GM21737 (cell line): ENCODE measurements around the gene KRT78.

Experiments used
- ATAC-seq: cut with Tn5 transposase; IDR thresholded peaks from one replicate; pipeline ENCODE4 v1.9.1; 2021; ENCODE audit warnings: mild to moderate bottlenecking, moderate library complexity; ENCODE audit not compliant: unreplicated experiment

The KRT78 gene

DNA sequence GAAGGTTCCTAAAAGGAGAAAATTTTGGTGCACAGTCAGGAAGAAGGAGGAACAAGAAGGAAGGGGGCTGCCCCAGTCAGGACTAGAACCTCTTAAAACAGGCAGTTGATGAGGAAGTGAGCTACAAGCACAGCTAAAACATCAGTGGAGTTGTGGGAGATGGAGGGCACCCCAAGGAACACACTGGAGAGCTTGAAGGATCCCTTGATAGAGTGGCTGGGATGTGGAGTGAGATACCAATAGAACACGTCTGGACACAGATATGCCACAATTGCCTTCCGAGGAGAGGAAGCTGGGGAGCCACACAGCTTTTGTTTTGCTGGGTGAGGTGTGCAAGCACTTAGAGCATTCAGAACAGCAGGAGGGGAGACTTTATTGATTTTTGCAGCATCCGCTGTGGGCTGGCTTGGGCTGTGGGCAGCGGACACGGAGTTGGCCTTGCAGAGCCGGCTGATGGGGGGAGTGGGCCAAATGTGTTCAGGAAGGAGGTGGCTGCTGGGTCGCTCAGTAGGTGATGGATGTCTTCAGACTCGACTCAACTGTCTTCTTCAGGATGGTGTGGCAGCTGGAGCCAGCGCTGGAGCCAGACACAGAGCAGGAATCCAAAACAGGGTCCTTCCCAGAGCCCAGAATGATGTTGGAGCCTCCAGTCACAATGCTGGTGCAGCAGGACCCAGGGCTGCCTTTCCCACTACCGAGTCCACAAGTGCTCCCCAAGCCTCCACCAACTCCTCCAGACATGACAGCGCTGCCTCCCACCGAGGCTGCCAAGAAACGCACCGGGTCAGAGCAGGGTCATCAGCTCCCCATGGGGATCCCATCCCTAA, 10.0 kb downstream of the KRT78 start:
- no peak for ATAC-seq

- ATAC-seq = no peak
These were observed 10.8 kb downstream of the KRT78 start for GRCh38 chr12:52837781-52838608.

DNA sequence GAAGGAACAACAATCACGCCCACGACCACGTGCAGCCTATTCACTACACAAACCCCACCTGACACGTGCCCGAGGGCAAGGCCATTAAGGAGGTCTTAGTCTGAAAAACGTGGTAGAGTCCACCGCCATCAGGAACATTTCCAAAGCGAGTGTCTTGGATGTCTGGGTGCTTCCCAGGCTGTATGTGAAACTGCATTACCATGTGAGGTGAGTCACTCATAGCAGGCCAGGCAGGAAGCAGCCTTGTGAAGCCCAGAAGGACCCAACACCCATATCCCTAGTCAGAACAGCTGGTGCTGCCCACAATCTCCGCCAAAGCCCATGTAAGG, 11.4 kb downstream of the KRT78 start:
- no peak for ATAC-seq

- ATAC-seq = no peak
These were observed 12.0 kb downstream of the KRT78 start for GRCh38 chr12:52836491-52837412.

- ATAC-seq = no peak
These were observed 12.7 kb downstream of the KRT78 start for GRCh38 chr12:52836042-52836466.

- no peak for ATAC-seq
These were observed 13.3 kb downstream of the KRT78 start for GRCh38 chr12:52835271-52836041.

DNA sequence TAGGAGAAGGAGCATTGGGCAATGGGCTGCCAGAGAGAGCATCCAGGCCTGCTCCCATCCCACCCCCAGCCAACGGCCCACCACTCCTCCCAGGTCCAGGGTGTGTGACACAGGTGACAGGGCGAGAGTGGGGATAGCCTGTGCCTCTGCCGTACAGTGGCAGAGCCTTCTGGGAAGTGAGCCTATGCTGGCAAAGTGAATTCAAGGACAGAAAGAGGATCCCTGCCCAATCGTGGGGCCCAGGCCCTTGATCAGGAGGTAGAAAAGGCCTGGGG, 14.1 kb downstream of the KRT78 start:
- ATAC-seq = no peak

DNA sequence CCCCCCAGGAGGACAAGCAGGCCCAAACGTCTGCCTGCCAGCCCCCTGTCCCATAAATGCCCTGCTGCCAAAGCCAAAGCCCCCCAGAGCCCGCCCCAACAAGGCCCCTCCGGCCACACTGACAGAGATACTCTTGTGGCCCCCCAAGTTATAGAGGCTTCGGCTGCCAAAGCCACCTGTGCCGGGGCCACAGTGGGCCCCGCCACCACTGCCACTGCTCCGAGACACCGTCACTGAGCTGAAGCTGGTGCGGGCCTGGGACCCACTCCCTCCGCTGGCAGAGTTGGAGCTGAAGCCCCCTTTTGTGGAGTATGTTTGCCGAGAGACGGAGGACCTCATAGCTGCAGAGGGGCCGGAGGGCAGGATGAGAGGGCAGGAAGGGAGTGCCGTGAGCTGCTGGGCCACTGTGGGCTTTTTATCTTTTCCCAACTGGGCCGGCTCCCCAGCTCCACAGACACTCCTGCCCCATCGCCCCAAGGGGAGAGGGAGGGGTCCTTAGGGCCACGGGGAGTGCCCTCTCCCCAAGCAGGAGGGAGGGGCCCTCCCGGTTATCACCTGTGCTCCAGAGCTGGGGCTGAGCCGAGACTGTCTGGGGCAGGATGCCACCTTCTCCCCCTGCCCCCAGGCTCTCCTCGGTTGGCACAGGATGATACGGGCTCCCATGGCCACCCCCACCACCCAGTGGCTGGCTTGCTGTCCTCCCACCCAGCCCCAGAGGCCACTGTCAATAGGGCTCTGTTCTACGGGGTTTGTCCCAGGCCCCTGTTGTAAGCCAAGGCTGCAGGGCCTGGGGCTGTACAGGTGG, 14.7 kb downstream of the KRT78 start, which contains the start of gene KRT79:
Gene KRT79 (minus strand): TSS at position 390 of the 805 bp plus-strand sequence. CDS start 51 bp downstream, at position 339.
- ATAC-seq = no peak

DNA sequence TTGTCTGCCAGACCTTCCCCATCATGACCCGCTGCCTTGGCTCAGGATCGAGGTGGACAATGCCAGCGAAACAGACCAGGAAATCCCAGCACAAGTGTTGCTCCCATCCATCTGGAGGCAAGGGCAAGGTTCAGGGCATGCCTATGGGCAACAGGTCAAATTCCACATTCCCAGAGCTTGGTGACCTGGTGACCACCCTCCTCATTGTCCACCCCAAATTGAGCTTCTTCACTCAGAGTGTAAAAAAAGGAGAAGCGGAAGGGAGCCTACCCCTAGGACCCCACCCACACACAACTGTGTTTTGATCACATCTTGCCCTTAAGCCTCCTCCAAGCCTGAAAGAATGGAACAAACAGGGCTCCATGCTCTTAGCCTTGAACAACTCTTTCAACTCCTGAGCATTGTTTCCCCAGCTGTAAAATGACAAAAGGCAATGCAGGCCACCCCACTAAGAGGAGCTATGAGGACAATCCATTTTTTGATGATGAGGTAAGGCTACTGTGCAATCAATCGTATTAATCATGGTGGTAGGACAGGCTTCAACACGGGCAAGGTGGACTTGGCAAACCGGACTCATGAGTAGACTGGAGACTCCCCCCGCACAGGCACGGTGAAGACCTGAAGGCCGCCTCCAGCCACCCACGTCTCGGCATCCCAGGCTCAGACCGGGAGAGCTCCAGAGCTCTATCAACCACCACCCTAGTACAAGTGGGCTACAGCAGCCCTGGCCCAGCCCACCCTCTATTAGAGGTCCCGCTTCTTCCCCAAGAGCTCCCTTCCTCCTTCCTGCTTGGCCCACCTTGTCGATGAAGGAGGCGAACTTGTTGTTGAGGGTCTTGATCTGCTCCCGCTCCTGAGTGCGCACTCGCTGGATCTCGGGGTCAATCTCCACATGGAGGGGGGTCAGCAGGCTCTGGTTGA, 15.5 kb downstream of the KRT78 start:
- ATAC-seq = no peak

- no peak for ATAC-seq
These were observed 16.3 kb downstream of the KRT78 start for GRCh38 chr12:52832451-52832850.

DNA sequence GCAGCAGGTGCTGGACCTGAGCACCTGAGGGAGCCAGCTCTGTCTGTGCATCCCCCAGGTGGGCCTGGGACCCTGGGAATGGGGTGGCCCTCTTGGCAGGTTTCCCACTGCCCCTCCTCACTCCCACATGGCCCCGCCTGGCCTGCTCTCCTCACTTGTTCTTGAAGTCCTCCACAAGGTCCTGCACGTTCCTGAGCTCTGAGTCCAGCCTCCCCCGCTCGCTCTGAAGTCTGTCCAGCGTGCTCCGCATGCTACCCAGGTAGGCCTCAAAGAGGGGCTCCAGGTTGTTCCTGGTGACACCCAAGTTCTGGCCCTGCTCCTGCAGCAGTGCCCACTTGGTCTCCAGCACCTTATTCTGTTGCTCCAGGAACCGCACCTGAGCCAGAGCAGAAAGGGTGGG, 17.5 kb downstream of the KRT78 start:
- ATAC-seq = no peak

- no peak for ATAC-seq
These were observed 18.6 kb downstream of the KRT78 start for GRCh38 chr12:52829986-52830770.

DNA sequence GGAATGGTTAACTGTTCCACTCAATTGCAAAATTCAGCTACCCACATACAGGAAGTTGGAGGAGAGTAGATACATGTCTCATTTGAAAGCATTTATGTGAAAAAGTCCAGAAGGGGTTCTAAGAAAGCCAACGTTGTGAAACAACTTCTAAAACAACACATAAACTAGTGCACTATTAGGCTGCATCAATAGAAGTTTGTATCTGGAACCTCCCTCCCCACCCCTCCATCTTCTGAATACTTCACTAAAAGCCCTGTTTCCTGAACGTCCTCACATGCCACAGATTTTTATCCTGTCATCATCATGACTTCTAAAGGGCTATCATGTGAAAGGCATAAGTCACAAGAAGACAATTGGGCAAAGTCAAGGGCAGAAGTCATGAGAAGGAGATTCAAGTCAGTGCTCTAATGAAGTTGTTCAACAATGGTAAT, 20.2 kb downstream of the KRT78 start:
- no peak for ATAC-seq

GRCh38 chr12:52828156-52828555, 20.6 kb downstream of the KRT78 start:
- ATAC-seq = no peak

GRCh38 chr12:52827499-52828090, 21.2 kb downstream of the KRT78 start:
- no peak for ATAC-seq

DNA sequence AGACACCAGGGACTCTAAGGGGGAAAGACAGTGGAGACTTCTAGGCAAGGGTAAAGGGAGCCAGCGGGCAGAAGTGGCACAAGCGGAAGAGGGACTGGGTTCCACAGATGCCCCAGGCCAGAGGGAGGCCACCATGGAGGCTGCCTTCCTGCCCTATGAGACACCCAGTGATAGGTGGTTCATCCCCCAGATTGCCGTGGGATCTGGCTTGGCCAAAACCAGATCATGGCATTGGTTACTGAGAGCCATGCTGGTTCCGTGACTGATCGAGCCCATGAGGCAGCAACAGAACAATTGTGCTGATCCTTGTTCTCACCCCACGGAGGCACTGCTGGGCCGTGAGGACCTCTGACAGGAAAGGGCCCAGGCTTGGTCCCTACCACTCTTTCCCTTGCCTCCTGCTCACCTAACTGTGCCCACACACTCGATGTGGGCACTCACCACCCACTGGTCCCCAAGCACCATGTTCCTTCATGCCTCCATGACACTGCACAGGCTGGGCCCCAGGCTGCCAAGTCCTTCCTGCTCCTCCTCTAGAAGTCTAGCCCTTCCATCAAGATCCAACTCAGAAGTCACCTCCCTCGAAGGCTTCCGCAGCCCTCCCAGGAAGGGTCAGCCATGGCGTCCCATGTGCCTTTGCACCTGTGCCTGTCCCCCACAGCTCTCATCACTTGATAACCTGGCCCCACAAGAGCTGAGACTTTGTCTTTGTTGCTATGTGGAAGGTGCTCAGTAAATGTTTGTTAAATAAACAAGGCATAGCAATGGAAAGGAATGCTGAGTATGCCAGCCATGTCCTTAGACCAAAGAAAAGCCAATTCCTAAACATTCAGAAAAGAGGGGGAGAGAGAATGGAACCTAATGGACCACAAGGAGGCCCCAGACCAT, 21.9 kb downstream of the KRT78 start:
- ATAC-seq = no peak
